Smooth muscle cell (in vitro differentiated cells): ENCODE data around the gene FHDC1. TPM values are rescaled to one million over a fixed set of nuclear protein-coding genes. Genes with fewer than 3 reads are reported as not detected.

Source experiments
- DNase-seq: peaks from one replicate; lab custom pipeline; 2025; ENCODE audit not compliant: unreplicated experiment; lab: John Stamatoyannopoulos, UW
- H2AFZ ChIP-seq: fragments of 200-600 bp; sonication (generic); 2 replicates; pipeline ENCODE4 v1.6.0; 2016; ENCODE audit warnings: antibody characterized with exemption, low read depth, mild to moderate bottlenecking
- H3F3A ChIP-seq: fragments of 200-600 bp; sonication (generic); 2 replicates; pipeline ENCODE4 v1.6.0; 2017; ENCODE audit warnings: antibody characterized with exemption, low read depth
- H3K27ac ChIP-seq: fragments of 200-600 bp; sonication (generic); 2 replicates; pipeline ENCODE4 v1.5.1; 2016; ENCODE audit warnings: low read depth, mild to moderate bottlenecking
- H3K27me3 ChIP-seq: fragments of 200-600 bp; sonication (generic); 2 replicates; pipeline ENCODE4 v1.6.1; 2016; ENCODE audit warnings: low read depth, mild to moderate bottlenecking
- H3K36me3 ChIP-seq: fragments of 200-600 bp; sonication (generic); 2 replicates; pipeline ENCODE4 v1.5.1; 2016; ENCODE audit warnings: low read depth
- H3K4me1 ChIP-seq: fragments of 200-600 bp; sonication (generic); 2 replicates; pipeline ENCODE4 v1.5.1; 2016; ENCODE audit warnings: low read depth
- H3K4me2 ChIP-seq: fragments of 200-600 bp; sonication (generic); 2 replicates; pipeline ENCODE4 v1.6.0; 2016; ENCODE audit warnings: mild to moderate bottlenecking
- H3K4me3 ChIP-seq: fragments of 200-600 bp; sonication (generic); 2 replicates; pipeline ENCODE4 v1.5.1; 2016; ENCODE audit warnings: mild to moderate bottlenecking
- H3K79me2 ChIP-seq: fragments of 200-600 bp; sonication (generic); 2 replicates; pipeline ENCODE4 v1.6.0; 2016; ENCODE audit warnings: low read depth, mild to moderate bottlenecking
- H3K9ac ChIP-seq: fragments of 200-600 bp; sonication (generic); 2 replicates; pipeline ENCODE4 v1.6.0; 2016; ENCODE audit warnings: low read depth
- H3K9me3 ChIP-seq: fragments of 200-600 bp; sonication (generic); replicated peaks from 2 replicates; pipeline ENCODE4 v1.5.1; 2016; ENCODE audit warnings: low read depth
- H4K20me1 ChIP-seq: fragments of 200-600 bp; sonication (generic); 2 replicates; pipeline ENCODE4 v1.6.0; 2016; ENCODE audit warnings: low read depth
- CTCF ChIP-seq: fragments of 200-600 bp; sonication (generic); IDR thresholded peaks from 2 replicates; pipeline ENCODE4 v1.5.1; 2017; ENCODE audit warnings: borderline replicate concordance, mild to moderate bottlenecking, antibody characterized with exemption; ENCODE audit not compliant: insufficient read depth, poor library complexity, severe bottlenecking
- WGBS: methylation state at CpG from one replicate; pipeline ENCODE4 v1.1.7; 2016; ENCODE audit warnings: low lambda C conversion rate; 5-methylcytosine and 5-hydroxymethylcytosine counted together
- polyA plus RNA-seq: library from polyadenylated mRNA; unstranded; fragments of >200 nt; fragmentation: Nextera tagmentation; extraction: Ambion mirVana; gene quantifications from 2 replicates; pipeline ENCODE4 v1.2.1, GENCODE V29; 2016
- total RNA-seq: library from RNA; depleted of rRNA; stranded (reverse); fragments of >200 nt; gene quantifications from 2 replicates; pipeline ENCODE4 v1.2.3, GENCODE V29; 2014

Gene FHDC1
- total and polyA plus RNA-seq, 2 experiments from 2014 or later = 0.49 to 3.0 TPM

DNA sequence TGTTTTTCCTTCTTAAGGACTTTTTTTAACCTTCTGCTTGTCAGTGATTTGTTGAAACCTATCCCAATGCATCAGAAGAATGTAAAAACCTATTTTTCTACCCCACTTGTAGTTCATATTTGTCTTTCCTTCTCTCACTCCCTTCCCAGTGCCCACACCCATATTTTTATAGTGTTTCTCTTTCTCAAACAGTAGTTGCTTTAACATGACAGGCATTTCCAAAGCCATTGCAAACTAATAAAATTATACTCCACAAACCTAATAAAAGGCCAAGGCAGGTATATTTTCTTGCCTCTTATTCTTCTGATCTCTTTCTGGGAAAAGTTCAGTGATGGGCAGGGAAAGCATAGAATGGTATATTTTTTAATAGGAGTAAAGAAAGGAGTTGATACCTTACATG lies 35.7 kb upstream of the FHDC1 start:
- Histone ChIP-seq H3F3A (no peaks in the 10 kb centered on the region), H3K36me3 (peaks cover 4% of the 10 kb centered on the region), H2AFZ (no peak overlapping the region), H3K9me3 (no peaks in the 10 kb centered on the region), H4K20me1 (no peaks in the 10 kb centered on the region), H3K4me3 (no peak overlapping the region), H3K9ac (no peak overlapping the region), H3K4me1 (no peaks in the 10 kb centered on the region), H3K27me3 (no peaks in the 10 kb centered on the region), H3K4me2 (no peak overlapping the region), H3K79me2 (no peaks in the 10 kb centered on the region), H3K27ac (no peak overlapping the region)
- no peak for TF ChIP-seq CTCF
- no peak for DNase-seq

- TF ChIP-seq CTCF = no peak
- Histone ChIP-seq H3K9ac (no peak overlapping the region), H3K27me3 (no peaks in the 10 kb centered on the region), H3K4me3 (no peak overlapping the region), H4K20me1 (no peaks in the 10 kb centered on the region), H3K4me2 (no peak overlapping the region), H3F3A (no peaks in the 10 kb centered on the region), H3K79me2 (no peaks in the 10 kb centered on the region), H2AFZ (no peak overlapping the region), H3K4me1 (no peaks in the 10 kb centered on the region), H3K9me3 (no peaks in the 10 kb centered on the region), H3K27ac (no peak overlapping the region), H3K36me3 (peaks cover 4% of the 10 kb centered on the region)
- WGBS = 95% methylated on average over 3 of the region's 3 CpGs
- DNase-seq = no peak
Measured at GRCh38 chr4:152901205-152901604, 34.9 kb upstream of the FHDC1 start.

GRCh38 chr4:152903658-152904057 lies 32.5 kb upstream of the FHDC1 start:
- no peak overlapping the region for H3K4me3 ChIP-seq
- no peaks in the 10 kb centered on the region for H3K4me1 ChIP-seq
- no peaks in the 10 kb centered on the region for H3F3A ChIP-seq
- H2AFZ ChIP-seq = no peak overlapping the region
- no peaks in the 10 kb centered on the region for H3K9me3 ChIP-seq
- no peak overlapping the region for H3K9ac ChIP-seq
- TF ChIP-seq CTCF = no peak
- H3K4me2 ChIP-seq = no peak overlapping the region
- H4K20me1 ChIP-seq = no peaks in the 10 kb centered on the region
- no peaks in the 10 kb centered on the region for H3K27me3 ChIP-seq
- peaks cover 8% of the 10 kb centered on the region for H3K36me3 ChIP-seq
- H3K27ac ChIP-seq = no peak overlapping the region
- DNase-seq = no peak
- no peaks in the 10 kb centered on the region for H3K79me2 ChIP-seq

DNA sequence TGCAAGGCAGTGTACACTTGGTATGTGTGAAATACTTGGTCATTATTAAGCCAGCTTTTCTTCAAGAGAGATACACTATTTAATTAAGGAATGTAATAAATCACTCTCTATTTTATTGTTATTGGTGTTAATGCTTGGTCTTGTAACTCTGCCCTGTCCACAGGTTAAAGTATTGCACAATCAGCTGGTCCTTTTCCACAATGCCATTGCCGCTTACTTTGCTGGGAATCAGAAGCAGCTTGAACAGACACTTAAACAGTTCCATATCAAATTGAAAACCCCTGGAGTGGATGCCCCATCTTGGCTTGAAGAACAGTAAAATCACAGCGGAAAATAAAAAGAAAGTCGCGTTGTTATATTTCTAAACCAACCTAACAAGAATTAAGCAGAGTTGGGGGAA lies 26.2 kb upstream of the FHDC1 start:
- no peak for TF ChIP-seq CTCF
- Histone ChIP-seq H3K36me3 (peaks cover 4% of the 10 kb centered on the region), H4K20me1 (no peaks in the 10 kb centered on the region), H3K4me2 (no peak overlapping the region), H3K4me3 (no peak overlapping the region), H2AFZ (no peak overlapping the region), H3K27me3 (no peaks in the 10 kb centered on the region), H3K27ac (no peak overlapping the region), H3K4me1 (no peaks in the 10 kb centered on the region), H3F3A (no peaks in the 10 kb centered on the region), H3K79me2 (no peaks in the 10 kb centered on the region), H3K9ac (no peak overlapping the region), H3K9me3 (no peaks in the 10 kb centered on the region)
- WGBS = 92% methylated on average over 4 of the region's 4 CpGs
- no peak for DNase-seq
